GM18870 (cell line): ENCODE measurements around the gene PLA2G4F.

Source experiments
- ATAC-seq: cut with Tn5 transposase; IDR thresholded peaks from one replicate; pipeline ENCODE4 v1.9.1; 2021; ENCODE audit warnings: moderate library complexity; ENCODE audit not compliant: unreplicated experiment

PLA2G4F gene

DNA sequence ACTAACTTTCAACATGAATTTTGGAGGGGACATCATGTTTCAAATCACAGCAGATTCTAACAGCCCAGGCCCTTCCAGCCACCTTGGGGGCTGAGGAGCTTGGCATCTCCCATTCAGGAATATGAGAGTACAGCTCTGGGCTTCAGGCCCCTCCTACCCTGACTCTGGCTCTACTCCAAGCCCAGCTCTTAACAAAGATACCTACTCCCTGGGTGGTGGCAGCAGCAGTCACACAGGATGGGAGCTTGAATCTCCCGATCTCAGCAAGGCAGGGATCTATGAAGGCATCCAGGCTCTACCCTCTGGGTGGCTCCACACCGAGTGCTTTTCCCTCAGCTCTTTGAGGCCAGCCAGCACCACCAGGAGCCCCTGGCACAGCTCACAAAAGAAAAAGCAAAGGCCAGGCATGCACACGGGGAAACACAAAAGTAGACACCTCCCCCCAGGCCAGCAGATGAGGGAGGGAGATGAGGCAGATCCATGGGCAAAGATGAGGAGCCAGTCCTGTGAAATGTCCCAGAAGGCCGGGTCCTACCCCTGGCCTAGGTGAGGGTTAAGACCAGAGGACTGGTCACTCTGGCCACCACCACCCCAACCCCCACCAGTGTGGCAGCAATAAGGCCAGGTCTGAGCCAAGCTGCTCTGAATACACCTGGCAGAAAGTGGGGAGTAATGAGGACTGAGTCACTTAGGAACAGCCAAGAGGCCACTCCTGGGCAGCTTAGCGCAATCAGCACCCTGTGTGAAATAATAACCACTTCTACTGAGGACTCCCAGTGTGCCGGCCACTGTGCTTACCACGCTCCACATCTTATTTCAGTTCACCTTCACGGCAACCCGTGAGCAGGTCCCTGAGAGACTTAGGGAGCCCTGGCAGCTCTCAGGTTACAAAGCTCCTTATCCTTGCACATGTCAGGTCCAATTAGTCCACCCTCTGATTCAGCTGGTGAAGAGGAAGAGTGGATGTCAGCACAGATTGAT lies 24.3 kb downstream of the PLA2G4F start:
- ATAC-seq, result no peak

DNA sequence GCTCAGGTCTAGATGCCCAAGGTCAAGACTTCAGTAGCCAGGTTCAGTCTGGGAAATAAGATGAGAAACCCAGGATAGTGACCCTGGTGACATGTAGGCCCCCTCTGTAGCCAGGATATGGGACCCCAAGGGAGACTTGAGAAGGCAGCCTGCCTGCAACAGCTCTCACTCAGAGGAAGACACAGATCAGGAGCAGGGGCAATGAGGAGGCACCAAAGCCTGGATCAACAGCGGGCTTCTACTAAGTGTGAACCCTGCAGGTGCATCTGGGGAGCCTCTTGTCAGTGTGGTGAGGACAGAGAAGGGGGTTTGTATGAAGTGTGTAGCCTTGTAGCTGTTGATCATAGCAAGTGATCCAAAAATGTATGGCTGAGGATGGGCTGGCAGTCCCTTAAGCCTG lies 25.4 kb downstream of the PLA2G4F start:
- ATAC-seq, result no peak

DNA sequence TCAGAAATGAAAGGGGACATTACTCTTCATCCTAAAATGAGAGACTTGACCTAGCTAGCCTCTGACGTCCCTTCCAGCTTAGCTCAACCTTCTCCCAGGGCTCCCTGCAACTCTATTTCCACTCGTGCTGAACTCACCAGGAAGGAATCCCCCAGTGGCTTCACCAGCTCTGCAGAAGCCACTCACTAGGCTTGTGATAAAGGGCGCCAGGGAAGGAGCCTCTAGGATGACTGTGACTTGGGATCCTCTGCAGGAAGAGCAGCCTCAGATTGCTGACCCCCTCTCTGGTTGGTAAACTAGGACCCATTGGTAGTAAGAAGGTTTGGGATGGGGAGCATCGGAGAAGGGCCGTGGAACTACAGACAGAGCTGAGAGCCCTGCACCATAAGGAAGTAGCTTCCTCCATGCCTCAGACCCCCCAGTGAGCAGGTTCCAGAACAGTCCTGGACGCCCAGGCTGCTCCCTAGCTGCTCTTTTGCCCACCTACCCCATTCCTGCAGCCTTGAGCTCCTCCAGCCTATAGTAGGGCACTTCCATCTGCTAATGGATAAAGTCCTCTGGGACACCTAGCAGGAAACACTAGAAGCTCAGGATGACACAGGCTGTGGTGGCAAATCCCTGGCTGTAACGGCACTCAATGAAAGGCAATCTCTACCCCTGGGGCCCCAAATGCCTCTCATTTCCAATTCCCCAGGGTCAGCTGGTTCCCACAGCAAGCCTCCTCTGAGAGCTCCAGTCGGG lies 26.0 kb downstream of the PLA2G4F start:
- ATAC-seq, result no peak

DNA sequence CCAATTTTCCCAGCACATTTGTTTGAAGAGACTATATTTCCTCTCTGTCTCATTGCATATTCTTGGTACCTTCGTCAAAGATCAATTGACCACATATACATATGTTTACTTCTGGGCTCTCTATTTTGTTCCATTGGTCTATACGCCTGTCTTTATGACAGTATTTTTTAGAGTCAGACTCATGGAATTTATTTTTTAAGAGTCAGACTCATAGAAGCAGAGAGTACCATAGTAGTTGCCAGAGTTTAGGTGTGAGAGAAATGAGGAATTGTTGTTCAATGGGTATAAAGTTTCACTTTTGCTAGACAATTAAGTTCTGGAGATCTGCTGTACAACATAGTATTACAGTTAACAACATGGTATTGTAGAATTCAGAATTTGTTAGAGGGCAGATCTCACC lies 27.1 kb downstream of the PLA2G4F start:
- no peak for ATAC-seq

DNA sequence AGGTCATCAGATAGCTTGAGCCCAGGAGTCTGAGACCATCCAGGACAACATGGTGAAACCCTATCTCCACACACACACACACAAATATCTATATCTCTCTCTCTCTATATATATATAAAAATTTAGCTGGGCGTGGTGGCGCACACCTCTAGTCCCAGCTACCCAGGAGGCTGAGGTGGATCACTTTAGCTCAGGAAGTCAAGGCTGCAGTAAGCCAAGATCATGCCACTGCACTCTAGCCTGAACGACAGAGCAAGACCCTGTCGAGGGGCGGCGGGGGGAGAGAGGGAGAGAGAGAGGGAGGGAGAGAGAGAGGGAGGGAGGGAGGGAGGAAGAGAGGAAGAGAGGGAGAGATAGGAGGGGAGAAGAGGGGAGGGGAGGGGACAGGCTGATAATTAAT lies 28.0 kb downstream of the PLA2G4F start:
- ATAC-seq, result no peak

DNA sequence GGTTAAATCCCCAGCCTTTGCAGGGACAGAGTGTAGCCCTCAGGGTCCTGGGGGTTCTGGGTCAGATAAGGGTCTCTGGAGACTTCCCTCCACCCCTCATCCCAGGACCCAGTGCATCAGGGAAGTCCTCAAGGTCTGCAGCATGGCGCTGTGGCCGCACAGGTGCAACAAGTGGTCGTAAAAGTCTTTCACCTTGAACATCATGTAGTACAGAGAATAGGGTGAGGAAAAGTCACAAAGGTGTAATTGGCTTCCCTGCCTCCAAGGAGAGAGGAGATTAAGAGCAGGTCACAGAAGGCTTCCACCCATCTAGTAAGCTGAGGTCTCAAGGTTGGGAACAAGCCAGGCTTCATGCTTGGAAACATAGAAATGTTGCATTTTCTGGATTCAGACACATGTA lies 32.9 kb downstream of the PLA2G4F start:
- ATAC-seq, result no peak

DNA sequence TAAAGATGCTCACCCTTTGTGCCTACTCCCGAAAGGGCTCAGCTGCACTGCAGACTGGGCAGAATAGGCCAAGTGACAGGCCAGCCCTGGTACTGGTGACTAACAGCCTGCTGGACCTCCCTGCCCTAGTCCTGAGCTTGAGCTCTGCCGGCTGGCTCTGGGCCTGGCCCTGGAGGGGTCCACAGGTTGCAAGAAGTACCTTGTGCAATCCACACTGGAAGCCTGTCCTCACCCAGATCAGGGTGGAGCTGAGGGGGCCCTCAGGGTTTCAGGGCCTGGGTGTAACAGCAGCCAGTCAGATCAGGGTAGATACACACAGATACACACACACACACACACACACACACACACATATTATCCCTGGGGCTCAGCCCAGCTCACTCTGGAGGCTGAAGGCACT lies 34.8 kb downstream of the PLA2G4F start:
- no peak for ATAC-seq

DNA sequence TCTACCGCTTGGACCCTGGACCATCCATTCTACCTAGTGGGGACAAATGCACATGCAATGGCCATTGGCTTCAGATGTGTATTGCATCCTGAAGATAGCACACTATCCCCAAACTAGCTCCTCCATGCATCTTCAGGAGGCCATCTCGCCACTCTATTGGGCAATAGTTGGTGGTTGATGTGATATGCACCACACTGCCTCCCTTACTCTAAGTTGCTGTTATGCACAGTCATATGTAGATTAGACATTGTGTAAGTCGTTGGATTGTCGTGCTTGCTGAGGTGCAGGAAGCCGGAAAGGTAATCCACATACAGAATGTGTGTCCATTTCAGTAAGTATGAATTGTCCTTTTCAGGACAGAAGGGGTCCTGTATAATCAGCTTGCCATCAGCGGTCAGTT lies 35.4 kb downstream of the PLA2G4F start:
- no peak for ATAC-seq

DNA sequence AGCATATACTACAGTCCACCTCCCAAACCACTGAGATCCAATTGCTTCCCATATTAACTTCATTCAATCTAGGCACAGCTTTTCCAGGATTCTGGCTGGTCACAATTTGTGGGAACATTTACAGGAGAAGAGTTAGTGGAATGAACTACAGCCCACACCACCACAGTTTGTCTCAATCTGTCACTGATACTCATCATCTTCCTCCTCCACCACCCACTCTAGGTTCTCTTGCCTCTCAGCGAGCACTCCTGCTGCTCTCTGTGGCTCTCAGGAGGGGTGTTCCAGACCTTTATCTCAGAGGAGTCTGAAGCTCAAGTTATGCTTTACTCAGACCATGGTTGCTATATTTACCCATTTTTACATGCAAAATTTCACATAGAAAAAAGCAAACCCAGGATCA lies 36.2 kb downstream of the PLA2G4F start:
- ATAC-seq, result no peak

DNA sequence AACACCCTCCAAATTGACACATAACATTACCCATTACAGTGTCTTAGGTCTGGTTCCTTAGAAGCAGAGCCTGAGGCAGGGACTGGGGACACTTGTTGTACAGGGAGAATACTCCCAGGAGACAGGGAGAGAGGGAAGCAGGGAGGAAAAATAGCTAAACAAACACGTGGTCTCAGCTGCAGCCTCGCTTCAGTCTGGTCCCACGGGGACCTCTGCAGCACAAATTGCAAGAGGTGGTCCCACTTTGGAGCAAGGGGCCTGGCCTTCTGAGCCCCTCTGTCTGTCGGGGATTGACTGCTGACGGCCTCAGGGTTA lies 37.0 kb downstream of the PLA2G4F start:
- ATAC-seq, result no peak

DNA sequence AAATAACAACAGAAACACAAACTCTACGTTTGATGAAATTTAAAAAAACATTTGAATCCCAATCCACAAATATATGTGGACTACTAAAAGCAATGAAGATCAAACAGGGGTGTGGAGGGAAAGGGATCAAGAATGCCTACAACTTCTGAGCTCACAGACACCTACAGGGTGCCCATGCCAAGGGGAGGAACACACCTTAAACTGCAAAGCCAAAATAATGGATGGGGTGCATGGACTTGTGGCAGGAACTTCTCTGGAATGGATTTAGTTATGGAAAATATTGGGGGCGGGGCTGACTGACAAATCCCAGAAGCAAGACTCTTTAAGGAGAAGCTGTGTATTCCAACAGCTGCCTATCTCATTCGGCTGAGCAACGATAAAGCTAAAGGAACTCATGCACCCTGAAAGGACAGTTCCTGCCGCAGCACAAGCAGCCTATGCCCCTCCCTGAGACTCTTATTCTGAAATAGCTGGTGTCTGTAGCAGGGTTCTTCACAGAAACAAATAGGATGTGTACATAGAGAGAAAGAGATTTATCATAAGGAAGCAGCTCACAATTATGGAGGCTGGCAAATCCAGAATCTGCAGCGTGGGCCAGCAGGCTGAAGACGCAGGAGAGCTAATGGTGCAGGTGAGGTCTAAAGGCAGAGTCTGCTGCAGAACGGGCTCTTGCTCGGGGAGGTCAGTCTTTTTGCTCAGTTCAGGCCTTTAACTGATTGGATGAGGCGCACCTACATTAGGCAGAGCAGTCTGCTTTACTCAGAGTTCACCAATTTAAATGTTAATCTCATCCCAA lies 37.6 kb downstream of the PLA2G4F start:
- ATAC-seq, result no peak

DNA sequence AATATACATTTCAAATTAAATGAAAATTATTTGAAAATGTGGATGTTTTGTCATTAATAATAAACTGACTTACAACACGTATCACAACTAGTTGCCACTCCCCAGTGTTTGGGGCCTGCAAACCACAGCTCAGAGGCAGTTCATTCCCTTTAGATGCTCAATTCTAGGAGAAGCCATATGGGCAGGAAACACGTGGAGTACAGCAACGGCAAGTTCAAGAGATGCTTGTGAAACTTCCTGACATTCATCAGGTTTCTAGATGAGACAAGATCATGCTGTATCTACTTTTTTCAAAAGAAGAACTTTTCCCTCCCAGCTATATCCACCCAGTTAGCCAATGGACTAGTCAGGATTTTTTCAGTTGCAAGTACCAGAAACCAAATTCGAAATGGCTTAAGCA lies 44.5 kb downstream of the PLA2G4F start:
- ATAC-seq, result no peak

DNA sequence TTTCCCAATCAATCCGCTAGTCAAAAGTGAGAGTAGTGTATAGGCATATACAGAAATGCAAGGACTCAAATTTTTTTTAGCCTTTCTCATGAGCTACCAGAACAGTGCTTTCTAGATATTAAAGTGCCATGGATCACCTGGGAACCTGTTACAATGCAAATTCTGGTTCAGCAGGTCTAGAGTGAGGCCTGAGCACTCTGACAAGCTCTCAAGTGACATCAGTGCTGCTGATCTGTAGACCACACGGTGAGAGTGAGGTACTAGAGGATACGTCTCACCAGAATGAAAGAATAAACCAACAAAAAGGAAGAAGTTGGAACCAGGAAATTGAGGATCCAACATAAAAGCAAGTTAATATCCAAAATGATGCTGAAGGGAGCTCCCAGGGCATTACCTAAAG lies 46.1 kb downstream of the PLA2G4F start:
- no peak for ATAC-seq

DNA sequence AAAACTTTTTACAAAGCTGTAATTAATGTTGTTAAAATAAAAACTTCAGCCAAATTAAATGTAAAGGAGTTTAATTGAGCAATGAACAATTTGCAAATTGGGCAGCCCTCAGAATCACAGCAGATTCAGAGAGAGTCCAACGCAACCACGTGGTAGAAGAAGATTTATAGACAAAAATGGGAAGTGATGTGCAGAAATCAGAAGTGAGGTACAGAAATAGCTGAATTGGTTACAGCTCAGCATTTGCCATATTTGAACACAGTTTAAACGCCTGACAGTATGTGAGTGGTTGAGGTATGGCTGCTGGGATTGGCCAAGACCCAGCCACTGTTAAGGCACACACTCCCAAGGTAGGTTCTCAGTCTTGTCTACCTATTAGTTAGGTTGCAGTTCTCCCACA lies 47.6 kb downstream of the PLA2G4F start:
- ATAC-seq, result no peak

DNA sequence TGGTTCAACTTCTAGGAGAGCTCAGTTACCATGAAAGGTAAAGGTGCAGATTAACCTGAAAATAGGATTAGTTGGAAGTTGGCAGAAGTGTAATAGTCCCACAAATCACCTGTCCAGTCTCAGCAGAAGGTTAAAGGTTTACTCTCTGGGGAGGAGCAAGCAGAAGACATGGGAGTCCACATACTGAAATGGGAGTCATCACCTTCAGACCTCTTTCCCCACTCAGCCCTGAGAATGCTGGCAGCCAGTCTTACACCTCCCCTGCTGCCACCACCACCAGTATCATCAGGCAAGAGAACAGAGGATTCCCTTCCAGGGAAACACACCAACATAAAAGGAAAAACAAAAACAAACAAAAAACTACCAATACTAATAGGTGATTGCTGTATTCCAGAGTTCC lies 48.2 kb downstream of the PLA2G4F start:
- ATAC-seq, result no peak

DNA sequence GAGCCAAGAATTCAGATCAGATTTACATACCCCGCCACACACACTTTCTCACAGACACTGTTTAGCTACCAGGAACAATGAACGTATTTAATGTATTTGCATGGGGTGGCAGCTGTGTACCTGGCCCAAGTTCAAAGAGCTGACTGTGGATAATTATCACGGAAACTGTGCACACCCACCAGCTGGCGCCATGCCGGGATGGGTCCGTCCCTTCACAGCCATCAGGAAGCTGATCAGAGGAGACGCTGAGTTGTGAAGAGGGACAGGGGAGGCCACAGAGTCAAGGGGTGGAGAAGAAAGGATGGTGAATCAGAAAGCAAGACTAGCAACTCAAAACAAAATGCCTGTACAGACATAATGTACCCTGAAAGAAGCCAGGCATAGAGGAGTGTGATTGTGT lies 49.0 kb downstream of the PLA2G4F start:
- no peak for ATAC-seq

DNA sequence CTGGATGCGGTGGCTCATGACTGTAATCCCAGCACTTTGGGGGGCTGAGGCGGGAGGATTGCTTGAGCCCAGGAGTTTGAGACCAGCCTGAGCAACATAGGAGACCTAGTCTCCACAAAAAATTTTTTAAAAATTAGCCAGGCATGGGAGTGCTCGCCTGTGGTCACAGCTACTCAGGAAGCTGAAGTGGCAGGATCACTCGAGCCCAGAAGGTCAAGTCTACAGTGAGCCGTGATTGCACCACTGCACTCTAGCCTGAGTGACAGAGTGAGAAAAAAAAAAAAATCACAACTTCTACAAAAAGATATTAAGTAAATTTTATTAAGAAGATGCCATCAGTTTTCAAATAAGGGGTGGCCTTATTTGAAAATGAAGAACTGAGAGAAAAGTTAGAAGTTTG lies 50.1 kb downstream of the PLA2G4F start:
- ATAC-seq, result no peak

DNA sequence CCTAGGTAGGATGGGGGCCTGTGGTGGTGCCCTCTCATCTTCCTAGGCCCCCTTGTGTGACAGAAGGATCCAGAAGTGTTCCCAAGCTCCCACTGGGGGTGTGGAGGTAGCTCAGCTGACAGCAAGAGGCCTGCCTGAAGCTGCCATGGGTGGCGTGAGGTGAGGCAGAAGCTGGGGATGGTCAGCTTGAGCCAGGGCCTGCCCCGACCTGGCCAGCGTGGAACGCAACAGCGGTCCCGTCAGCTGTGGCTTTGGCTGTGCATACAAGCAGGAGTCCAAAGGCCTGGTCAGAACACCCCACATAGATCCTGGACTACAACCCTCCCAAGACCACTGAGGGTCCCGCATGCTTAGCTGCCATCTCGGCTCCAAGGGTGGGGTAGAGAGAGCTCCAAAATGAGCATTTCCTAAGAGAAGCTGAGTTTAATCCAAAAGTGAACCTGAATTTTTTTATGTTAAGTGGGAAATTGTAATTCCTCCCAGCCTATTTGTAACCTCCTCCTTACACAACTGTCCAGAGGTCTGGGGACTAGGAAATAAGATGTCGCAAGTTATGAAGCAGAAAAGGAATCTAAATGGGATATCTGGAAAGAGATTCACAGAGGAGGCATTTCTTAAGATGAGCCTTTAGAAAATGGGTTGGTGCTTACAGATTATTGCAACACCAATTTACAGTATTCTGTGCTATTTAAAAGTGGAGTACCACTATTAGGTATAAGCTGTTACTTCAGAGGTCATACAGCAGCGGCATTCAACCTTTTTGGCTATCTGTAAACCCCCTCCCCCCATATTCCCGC lies 52.1 kb downstream of the PLA2G4F start:
- ATAC-seq, result no peak

DNA sequence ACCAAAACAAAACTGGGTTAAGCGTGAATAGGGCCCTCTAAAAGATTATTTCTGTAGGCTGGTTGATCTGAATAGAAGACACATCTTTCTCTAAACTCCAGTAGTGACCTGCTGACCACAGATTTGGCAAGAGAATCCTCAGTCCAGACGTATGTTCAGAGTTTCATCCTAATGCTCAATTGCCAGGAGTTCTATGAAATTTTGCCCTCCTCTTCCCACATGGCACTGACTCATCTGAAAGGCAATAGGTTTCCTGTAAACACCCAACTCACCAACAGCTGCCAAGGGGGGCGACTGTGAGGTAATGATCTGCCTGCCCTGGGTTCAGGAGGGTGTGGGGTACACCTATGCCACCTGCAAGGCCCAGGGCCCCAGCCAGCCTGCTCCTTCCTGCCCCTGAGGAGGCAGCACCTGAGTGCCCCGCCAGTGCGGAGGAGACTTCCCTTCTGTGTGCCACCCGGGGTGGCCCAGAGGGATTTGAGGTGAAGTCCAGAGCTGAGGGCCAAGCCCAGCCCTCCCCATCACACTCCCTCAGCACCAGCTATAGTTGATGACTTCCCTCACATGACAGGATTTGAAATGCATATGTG lies 53.7 kb downstream of the PLA2G4F start:
- ATAC-seq, result no peak

DNA sequence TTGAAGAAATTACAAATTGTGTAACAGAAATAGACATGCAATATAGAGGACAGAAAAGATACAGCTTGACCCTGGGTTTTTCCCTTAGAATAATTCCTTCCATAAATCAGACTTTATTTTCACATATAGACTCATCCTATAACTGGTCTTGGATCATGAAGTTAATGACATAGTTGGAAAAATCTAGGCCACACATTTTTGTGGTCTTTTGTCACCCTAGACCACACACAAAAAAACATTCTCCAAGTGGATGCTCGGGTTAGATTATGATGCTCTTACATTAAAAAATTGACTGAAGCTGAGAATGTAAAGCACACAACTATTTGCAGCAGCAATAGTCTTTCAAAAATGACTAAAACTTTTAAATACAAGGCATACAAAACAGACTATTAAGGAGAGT lies 54.6 kb downstream of the PLA2G4F start:
- ATAC-seq, result no peak
